ENCODE data around the gene CCDC3. TPM values are rescaled to one million over a fixed set of nuclear protein-coding genes. Genes with fewer than 3 reads are reported as not detected.

Gene CCDC3
- total RNA-seq, 6 experiments from 2014 or later, result 3.6 to 10.2 (median 5.8) TPM

GRCh38 chr10:12978891-12979290 is 22.6 kb downstream of the CCDC3 start:
- no peak for DNase-seq
- intact Hi-C loops (cut with DNase I), result no loop called here

DNA sequence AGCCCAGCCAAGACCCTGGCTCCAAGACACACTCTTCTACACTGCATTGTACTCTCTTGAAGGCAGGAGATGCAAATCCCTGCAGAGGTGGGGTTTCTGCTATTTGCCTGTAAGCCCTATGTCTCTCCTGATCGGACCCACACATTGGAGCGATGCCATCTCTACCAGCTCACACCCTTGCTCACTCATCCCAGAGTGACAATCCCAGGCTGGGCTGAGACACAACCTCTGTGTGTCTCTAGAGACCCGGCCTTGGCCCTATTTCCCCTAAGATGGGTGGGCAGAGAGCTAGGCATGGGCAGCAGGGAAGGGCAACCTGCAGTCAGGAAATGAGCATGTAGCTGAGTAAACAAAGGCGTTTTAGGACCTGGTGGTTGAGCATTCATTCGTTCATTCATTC is 25.6 kb downstream of the CCDC3 start:
- WGBS (ENCODE audit: insufficient coverage, low coverage, low lambda C conversion rate, missing lambda C conversion rate), result 28% methylated on average over 2 of the region's 5 CpGs
- H3K27me3 ChIP-seq, result no peaks in the 10 kb centered on the region
- DNase-seq (no peak), ATAC-seq (no peak)
- intact Hi-C loops (cut with DNase I), result no loop called here
- no peaks in the 10 kb centered on the region for H3K36me3 ChIP-seq
- no peaks in the 10 kb centered on the region for H3K4me1 ChIP-seq
- H3K9me3 ChIP-seq, result no peaks in the 10 kb centered on the region
- H3K27ac ChIP-seq, result no peak overlapping the region
- H3K4me3 ChIP-seq, result no peak overlapping the region
- TF ChIP-seq POLR2A (IDR thresholded peaks at IDR 0.05), result no peak

More at GRCh38 chr10:12978891-12979290, 22.6 kb downstream of the CCDC3 start:
- Histone ChIP-seq H3K27me3 (no peaks in the 10 kb centered on the region), H3K36me3 (no peaks in the 10 kb centered on the region), H3K4me3 (no peak overlapping the region), H3K9me3 (no peaks in the 10 kb centered on the region), H3K4me1 (no peaks in the 10 kb centered on the region), H3K27ac (no peak overlapping the region)
- TF ChIP-seq, protein P1, sequence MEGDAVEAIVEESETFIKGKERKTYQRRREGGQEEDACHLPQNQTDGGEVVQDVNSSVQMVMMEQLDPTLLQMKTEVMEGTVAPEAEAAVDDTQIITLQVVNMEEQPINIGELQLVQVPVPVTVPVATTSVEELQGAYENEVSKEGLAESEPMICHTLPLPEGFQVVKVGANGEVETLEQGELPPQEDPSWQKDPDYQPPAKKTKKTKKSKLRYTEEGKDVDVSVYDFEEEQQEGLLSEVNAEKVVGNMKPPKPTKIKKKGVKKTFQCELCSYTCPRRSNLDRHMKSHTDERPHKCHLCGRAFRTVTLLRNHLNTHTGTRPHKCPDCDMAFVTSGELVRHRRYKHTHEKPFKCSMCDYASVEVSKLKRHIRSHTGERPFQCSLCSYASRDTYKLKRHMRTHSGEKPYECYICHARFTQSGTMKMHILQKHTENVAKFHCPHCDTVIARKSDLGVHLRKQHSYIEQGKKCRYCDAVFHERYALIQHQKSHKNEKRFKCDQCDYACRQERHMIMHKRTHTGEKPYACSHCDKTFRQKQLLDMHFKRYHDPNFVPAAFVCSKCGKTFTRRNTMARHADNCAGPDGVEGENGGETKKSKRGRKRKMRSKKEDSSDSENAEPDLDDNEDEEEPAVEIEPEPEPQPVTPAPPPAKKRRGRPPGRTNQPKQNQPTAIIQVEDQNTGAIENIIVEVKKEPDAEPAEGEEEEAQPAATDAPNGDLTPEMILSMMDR (IDR thresholded peaks at IDR 0.05), result no peak
- no peak for TF ChIP-seq POLR2A (IDR thresholded peaks at IDR 0.05)
- ATAC-seq, result no peak
- 87% methylated on average over 4 of the region's 4 CpGs for WGBS (ENCODE audit: insufficient coverage, low coverage, low lambda C conversion rate, missing lambda C conversion rate)

DNA sequence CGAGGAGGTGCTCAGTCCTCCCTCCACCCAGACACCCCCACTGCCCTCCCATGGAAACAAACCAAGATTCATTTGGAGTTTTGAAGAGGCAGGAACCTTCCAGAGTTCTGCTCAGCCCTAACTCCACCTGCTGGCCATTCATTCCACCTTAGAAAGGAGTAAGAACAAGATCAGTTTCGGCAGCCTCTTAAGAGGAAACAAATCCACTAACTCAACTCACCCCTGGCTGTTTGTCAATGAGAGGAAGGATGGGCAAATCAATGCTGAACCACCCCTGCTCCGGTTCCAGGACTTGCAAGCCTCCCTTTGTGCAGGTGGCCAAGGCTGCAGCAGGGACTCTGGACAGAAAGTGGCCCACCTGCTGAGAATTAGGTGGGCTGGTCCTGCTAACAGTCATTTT is 26.2 kb downstream of the CCDC3 start:
- no peak for TF ChIP-seq POLR2A (IDR thresholded peaks at IDR 0.05)
- TF ChIP-seq, protein P1 (IDR thresholded peaks at IDR 0.05), result peak in 2 of 4 donors; percentile 15 to 36
- H3K36me3 ChIP-seq, result no peaks in the 10 kb centered on the region
- H3K4me3 ChIP-seq, result no peak overlapping the region
- H3K4me1 ChIP-seq, result no peaks in the 10 kb centered on the region
- DNase-seq, result no peak
- intact Hi-C loops (cut with DNase I), result no loop called here
- peak in 2 of 4 donors; percentile 18 to 29 for ATAC-seq
- no peaks in the 10 kb centered on the region for H3K9me3 ChIP-seq
- 75% methylated on average over 2 of the region's 3 CpGs for WGBS (ENCODE audit: insufficient coverage, low coverage, low lambda C conversion rate, missing lambda C conversion rate)
- H3K27me3 ChIP-seq, result no peaks in the 10 kb centered on the region
- H3K27ac ChIP-seq, result no peak overlapping the region

- no peak for ATAC-seq
- no peaks in the 10 kb centered on the region for H3K36me3 ChIP-seq
- H3K27ac ChIP-seq, result no peak overlapping the region
- no peaks in the 10 kb centered on the region for H3K9me3 ChIP-seq
- intact Hi-C loops (cut with DNase I), result no loop called here
- WGBS (ENCODE audit: insufficient coverage, low coverage, low lambda C conversion rate, missing lambda C conversion rate), result 86% methylated on average over 9 of the region's 14 CpGs
- H3K4me1 ChIP-seq, result no peaks in the 10 kb centered on the region
- TF ChIP-seq POLR2A (IDR thresholded peaks at IDR 0.05), result no peak
- TF ChIP-seq, protein P1 (IDR thresholded peaks at IDR 0.05), result no peak
- H3K4me3 ChIP-seq, result no peak overlapping the region
- no peak for DNase-seq
- H3K27me3 ChIP-seq, result no peaks in the 10 kb centered on the region
Measured at GRCh38 chr10:12974491-12975199, 26.9 kb downstream of the CCDC3 start.

- Histone ChIP-seq H3K27ac (no peak overlapping the region), H3K4me1 (no peaks in the 10 kb centered on the region), H3K4me3 (no peak overlapping the region), H3K36me3 (no peaks in the 10 kb centered on the region), H3K27me3 (no peaks in the 10 kb centered on the region), H3K9me3 (no peaks in the 10 kb centered on the region)
- no peak for DNase-seq
- TF ChIP-seq POLR2A (IDR thresholded peaks at IDR 0.05), result no peak
- TF ChIP-seq, protein P1 (IDR thresholded peaks at IDR 0.05), result no peak
- 78% methylated on average over 3 of the region's 9 CpGs for WGBS (ENCODE audit: insufficient coverage, low coverage, low lambda C conversion rate, missing lambda C conversion rate)
- intact Hi-C loops (cut with DNase I), result no loop called here
- no peak for ATAC-seq
Measured at GRCh38 chr10:12974078-12974477, 27.4 kb downstream of the CCDC3 start.

Data from right lobe of liver (tissue), 6 donors.